ENCODE data around the gene CP.

- TF ChIP-seq IRF2 (CRISPR knock-in tag; IDR thresholded peaks at IDR 0.05) (no peak), ZNF274 (CRISPR knock-in tag; IDR thresholded peaks at IDR 0.05) (no peak), ZNF512B (CRISPR knock-in tag; IDR thresholded peaks at IDR 0.05; ENCODE audit: borderline replicate concordance) (no peak), NFE2L1 (CRISPR knock-in tag; IDR thresholded peaks at IDR 0.05; ENCODE audit: borderline replicate concordance) (no peak), EZH2 (conservative IDR thresholded peaks at IDR 0.05; ENCODE audit: low read depth, low read length) (no peak), TAF1 (CRISPR knock-in tag; IDR thresholded peaks at IDR 0.05) (no peak), KLF13 (CRISPR knock-in tag; IDR thresholded peaks at IDR 0.05) (no peak)
- TF ChIP-seq, protein P1, sequence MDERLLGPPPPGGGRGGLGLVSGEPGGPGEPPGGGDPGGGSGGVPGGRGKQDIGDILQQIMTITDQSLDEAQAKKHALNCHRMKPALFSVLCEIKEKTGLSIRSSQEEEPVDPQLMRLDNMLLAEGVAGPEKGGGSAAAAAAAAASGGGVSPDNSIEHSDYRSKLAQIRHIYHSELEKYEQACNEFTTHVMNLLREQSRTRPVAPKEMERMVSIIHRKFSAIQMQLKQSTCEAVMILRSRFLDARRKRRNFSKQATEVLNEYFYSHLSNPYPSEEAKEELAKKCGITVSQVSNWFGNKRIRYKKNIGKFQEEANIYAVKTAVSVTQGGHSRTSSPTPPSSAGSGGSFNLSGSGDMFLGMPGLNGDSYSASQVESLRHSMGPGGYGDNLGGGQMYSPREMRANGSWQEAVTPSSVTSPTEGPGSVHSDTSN (CRISPR knock-in tag; IDR thresholded peaks at IDR 0.05): no peak
- TF ChIP-seq, protein P2, sequence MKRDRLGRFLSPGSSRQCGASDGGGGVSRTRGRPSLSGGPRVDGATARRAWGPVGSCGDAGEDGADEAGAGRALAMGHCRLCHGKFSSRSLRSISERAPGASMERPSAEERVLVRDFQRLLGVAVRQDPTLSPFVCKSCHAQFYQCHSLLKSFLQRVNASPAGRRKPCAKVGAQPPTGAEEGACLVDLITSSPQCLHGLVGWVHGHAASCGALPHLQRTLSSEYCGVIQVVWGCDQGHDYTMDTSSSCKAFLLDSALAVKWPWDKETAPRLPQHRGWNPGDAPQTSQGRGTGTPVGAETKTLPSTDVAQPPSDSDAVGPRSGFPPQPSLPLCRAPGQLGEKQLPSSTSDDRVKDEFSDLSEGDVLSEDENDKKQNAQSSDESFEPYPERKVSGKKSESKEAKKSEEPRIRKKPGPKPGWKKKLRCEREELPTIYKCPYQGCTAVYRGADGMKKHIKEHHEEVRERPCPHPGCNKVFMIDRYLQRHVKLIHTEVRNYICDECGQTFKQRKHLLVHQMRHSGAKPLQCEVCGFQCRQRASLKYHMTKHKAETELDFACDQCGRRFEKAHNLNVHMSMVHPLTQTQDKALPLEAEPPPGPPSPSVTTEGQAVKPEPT (CRISPR knock-in tag; IDR thresholded peaks at IDR 0.05; ENCODE audit: low read depth): no peak
Measured at GRCh38 chr3:149199474-149199873, 22.2 kb downstream of the CP start.

Measured in HepG2 (cell line).